NCI-H1092 (cell line): Measurements from ENCODE around the gene TRIP6.

Source experiments
- DNase-seq: peaks from one replicate; lab custom pipeline; 2025; lab: John Stamatoyannopoulos, UW

TRIP6 gene

DNA sequence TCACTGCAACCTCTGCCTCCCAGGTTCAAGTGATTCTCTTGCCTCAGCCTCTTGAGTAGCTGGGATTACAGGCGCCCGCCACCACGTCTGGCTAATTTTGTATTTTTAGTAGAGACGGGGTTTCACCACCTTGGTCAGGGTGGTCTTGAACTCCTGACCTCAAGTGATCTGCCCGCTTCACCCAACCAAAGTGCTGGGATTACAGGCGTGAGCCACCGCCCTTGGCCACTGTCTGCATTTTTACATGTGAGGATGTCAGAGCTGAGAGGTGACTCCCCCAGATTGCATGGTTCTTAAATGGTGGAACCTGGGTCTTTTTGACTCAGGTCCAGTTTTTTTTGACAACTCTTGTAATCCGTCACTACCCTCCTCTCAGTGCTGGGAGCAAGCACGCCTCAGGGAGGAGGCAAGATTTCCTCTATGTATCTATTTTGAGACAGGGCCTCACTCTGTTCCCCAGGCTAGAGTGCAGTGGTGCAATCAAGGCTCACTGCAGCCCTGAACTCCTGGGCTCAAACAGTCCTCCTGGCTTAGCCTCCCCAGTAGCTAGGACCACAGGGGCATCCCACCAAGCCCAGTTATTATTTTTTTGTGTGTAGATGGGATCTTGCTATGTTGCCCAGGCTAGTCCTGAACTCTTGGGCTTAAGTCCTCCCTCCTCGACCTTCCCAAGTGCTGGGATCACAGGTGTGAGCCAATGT, 6.6 kb downstream of the TRIP6 start:
- no peak for DNase-seq

DNA sequence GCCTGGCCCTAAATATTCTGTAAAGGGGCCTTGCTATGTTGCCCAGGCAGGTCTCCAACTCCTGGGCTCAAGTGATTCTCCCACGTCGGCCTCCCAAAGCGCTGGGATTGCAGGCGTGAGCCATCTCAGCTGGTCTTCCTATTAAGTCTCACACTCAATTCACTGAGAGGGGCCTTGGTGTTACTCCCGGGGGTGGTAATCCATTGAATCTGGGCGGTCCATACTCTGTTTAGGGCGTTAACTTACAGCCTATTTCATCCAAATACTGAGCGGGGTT, 7.1 kb downstream of the TRIP6 start:
- no peak for DNase-seq

DNA sequence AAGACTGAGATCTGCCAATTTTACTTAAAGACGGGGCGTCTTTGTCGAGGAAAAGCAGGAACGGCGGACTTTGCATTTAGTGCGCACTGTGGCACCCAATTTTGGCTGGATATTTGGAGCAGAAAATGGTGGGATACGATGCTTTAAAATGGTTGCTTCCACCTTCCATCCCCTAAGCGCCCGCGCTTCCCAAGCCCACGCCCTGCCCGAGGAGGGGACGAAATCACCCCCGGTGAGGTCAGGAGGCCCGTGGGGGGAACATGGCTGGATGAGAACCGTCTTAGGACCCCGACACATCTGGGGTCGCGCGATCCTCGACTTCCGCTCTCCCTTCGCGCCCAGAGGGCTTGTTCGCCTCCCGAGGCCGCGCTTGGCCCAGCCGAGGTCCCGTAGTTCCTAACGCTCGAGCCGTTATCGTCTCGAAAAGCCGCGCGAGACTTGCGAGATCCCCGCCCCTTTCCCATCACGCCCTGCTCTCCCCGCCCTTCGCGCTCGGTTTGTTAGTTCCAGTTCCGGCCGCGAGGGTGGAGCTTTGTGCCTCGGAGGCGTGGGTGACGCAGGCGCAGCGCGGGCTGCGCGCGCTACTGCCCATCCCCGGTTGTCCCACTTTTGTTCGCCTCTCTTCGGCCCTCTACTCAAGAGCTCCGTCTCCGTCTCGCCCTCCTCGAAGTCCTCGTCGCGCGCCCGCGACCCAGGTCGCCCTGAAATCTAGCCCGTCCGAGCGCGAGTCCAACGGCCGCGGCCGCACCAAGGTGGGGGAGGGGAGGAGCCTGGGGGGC, 7.6 kb downstream of the TRIP6 start, which contains the start of gene SRRT:
Gene SRRT, plus strand, starts transcription at position 527 of the 779 bp plus-strand sequence. CDS start 488 bp downstream, outside the sequence.
- DNase-seq, result peak; percentile 100

DNA sequence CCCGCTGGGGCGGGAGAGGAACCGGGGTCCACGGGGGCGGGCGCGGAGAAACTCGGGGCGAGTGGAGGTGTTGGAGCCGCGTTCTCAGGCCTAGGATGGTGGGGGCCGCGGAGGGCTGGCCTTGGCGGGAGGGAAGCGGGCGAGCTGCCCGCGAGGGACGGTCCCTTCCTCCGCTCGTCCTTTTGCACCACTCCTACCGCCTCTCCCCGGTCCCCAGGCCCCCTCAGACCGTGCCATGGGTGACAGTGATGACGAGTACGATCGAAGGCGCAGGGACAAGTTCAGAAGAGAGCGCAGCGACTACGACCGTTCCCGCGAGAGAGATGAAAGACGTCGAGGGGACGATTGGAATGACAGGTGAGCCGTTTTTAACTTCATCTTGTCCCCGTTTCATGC, 8.2 kb downstream of the TRIP6 start:
- DNase-seq, result peak; percentile 29

DNA sequence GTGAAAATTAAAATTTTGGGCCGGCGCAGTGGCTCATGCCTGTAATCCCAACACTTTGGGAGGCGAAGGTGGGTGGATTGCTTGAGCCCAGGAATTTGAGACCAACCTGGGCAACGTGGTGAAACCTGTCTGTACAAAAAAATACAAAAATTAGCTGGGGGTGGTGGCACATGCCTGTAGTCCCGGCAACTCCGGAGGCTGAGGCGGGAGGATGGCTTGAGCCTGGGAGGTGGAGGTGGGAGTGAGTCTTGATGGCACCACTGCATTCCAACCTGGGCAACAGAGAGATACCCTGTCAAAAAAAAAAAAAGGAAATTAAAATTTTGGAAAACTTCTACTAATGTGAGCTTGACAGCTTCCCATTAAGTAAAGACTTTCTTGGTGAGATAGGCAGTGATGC, 10.8 kb downstream of the TRIP6 start:
- no peak for DNase-seq

DNA sequence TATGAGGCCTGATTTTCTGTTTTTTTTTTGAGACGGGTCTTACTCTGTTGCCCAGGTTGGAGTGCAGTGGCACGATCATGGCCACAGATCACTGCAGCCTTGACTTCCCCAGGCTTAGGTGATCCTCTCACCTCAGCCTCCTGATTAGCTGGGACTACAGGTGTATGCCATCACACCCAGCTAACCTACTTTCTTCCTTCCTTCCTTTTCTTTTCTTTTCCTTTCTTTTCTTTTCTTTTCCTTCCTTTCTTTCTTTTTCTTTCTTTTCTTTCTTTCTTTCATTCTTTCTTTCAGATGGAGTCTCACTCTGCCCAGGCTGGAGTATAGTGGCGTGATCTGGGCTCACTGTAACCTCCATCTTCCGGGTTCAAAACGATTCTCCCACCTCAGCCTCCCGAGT, 11.5 kb downstream of the TRIP6 start:
- no peak for DNase-seq

DNA sequence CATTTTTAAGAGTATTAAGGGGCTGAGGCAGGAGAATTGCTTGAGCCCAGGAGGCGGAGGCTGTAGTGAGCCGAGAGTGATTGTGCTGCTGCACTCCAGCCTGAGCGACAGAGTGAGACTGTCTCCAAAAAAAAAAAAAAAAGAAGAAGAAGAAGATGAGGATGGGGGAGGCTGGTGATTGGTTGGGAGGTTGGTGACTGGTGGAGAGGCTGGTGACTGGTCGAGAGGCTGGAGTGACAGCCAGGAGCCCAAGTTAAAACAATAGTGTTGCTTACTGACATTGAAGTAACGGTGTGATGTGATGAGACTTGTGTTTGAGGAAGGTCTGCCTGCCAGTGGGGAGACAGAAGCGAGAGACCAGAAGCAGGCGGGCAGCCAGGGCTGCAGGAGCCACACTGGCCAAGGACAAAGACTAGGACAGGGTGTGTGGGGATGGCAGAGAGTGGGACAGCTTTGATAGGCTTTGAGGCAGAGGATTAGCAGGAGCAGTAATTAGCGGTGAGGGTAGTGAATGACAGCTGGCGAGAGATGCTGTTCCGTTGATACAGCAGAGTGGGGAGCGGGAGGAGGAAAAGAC, 12.6 kb downstream of the TRIP6 start:
- no peak for DNase-seq

DNA sequence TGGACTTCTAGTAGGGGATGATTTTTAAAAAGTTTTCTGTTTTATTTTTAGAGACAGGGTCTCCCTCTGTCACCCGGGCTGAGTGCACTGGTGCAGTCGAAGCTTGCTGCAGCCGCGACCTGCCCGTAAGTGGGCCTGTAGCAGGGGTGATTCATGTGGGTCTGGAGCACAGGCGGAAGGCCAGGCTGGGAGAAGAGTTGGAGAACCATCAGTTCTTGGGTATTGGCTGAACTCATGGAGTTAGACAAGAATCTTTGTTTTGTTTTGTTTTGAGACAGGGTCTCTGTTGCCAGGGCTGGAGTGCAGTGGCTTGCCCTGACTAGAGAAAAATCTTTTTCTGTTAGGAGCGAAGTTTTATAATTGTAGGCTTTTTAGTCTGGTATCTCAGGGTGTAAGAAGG, 13.5 kb downstream of the TRIP6 start:
- no peak for DNase-seq

DNA sequence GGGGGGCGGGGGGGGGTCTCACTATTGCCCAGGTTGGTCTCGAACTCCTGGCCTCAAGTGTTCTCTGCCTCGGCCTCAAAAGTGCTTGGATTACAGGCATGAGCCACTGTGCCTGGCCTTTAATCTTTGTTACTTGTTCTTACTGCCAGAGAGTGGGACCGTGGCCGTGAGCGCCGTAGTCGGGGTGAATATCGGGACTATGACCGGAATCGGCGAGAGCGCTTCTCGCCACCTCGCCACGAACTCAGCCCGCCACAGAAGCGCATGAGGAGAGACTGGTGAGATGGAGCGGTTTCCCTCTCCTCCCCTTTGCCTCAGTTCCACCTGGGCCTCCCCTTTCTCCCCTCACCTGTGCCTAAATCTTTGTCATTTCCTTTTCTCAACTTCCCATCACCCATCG, 13.9 kb downstream of the TRIP6 start:
- no peak for DNase-seq

DNA sequence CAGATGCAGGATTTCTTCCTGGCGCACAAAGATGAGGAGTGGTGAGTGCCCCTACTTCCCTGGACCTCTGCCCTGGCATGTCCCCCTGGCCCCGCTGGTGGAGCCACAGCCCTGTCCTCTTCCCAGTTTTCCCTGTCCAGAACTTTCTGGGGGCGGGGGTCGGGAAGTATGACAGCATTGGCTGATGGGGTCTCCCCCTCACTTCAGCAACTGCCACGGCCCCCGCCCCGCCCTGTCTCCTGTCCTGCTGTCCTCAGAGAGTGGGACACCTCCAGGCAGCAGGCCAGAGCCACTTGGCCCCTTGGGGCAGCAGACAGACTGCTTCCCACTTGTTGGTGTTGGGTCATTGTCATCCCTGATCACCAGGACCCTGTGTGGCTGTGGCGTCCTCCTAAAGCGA, 15.0 kb downstream of the TRIP6 start:
- DNase-seq, result no peak

DNA sequence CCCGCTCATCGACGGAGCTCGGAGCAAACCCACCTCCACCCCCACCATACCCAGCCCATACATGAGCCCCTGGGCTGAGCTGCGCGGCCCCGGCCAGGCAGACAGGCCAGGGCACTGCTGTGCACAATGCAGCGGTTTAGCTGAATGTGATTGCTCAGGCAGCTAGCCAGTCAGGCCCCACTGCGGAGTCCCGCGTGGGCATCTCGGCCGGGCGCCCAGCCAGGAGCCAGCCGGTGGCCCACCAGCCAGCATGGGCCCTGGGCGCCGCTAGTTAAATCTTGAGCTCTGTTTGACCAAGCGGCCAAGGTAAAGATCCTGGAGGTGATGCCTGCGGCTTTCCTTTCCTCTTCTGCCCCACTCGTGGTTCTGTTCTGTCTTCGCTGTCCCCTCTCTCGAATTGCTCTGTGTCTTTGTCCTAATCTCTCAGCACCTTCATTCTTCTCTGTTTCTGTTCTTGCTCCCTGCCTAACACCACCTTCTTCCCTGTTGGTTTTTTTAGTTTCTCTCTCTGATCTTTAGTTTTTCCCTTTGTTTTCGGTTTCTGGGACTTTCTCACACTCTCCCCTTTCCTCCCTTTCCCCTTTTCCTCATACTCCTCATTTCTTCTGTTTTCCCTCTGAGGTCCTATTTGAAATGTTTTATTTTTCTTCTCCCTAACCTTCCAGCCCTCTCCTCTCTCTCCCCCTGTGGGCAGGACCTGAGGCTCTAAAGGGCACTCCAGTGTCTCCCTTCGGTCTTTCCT, 15.8 kb downstream of the TRIP6 start:
- no peak for DNase-seq

DNA sequence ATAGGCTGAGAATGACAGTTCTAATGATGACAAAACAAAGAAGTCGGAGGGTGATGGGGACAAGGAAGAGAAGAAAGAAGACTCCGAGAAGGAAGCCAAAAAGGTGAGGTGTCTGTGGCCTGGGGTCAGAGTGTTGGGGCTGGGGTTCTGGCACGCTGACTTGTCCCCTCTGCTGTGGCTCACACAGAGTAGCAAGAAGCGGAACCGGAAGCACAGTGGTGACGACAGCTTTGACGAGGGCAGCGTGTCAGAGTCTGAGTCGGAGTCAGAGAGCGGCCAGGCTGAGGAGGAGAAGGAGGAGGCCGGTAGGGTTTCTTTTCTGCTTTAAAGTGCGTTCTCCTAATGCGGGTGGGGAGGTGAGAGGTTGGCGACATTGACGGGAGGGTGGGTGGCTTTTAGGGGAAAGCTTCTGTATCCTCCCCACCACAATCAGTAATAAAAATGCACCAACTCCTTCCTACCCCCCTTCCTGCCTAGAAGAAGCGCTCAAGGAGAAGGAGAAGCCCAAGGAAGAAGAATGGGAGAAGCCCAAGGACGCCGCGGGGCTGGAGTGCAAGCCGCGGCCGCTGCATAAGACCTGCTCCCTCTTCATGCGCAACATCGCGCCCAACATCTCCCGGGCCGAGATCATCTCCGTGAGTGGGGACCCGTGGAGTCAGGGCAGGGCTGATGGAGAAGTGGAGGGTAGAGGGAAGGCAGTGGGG, 17.7 kb downstream of the TRIP6 start:
- DNase-seq, result no peak

DNA sequence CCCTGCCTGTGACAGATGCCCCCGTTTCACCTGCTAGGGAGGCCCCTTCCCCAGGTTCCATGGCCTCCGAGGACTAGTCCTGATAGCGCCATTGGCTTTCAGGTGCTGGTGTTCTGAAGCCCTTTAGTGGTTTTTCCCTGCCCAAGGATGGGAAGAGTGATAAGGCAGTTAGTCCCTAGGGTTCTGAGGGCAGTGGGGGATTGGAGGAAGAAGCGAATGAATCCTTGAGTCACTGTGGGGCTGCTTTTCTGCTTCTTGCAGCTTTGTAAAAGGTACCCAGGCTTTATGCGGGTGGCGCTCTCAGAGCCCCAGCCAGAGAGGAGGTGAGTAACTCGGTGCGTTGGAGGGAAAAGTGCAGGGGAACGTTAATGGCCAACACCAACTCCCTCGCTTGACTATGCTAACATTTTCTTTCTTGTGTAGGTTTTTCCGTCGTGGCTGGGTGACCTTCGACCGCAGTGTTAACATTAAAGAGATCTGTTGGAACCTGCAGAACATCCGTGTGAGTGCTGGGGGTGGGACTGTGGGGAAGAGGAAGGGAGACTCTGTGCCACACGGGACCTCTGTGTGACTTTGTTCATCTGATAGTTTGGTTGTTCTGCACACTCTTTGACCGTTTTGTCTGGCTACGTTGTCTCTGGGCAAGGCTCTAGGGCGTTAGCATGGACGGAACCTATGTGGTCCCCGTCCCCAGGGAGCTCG, 18.4 kb downstream of the TRIP6 start:
- DNase-seq, result no peak

DNA sequence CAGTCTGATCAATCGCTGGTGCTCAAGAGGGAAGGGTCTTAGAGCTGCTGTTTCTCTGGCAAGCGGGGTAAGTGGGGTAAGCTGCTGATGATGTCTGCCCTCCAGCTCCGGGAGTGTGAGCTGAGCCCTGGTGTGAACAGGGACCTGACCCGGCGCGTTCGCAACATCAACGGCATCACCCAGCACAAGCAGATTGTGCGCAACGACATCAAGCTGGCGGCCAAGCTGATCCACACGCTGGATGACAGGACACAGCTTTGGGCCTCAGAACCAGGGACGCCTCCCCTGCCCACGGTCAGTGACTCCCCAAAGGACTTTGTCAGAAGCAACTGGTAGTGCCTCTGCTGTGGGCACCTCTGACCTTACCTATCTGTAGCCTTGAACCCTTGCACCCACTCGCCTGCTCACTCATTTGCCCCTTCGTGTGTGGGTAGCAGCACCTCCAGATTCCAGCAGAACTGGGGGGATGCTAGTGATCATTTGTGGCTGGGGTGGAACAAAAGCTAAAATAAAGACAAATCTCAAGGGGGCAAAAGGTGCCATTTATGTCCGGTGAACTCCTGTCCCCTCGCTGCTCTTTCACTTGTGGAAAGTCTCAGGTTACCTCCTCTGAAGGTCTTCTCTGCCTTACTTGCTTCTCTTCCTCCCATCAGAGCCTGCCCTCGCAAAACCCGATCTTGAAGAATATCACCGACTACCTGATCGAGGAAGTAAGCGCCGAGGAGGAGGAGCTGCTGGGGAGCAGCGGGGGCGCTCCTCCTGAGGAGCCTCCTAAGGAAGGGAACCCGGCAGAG, 19.2 kb downstream of the TRIP6 start:
- no peak for DNase-seq

DNA sequence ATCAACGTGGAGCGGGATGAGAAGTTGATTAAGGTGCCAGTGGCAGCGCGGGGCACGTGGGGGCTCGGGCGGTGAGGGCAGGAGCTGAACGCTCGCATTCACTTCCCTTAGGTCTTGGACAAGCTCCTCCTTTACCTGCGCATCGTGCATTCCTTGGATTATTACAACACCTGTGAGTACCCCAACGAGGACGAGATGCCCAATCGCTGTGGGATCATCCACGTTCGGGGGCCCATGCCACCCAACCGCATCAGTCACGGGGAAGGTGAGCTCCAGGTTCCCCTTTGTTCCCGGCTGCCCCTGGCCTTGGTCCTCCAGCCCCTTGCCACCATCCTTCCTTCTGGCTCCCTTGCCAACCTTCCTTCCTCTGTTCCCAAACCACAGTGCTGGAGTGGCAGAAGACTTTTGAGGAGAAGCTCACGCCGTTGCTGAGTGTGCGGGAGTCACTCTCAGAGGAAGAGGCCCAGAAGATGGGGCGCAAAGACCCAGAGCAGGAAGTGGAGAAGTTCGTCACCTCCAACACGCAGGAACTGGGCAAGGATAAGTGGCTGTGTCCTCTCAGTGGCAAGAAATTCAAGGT, 19.8 kb downstream of the TRIP6 start:
- no peak for DNase-seq

DNA sequence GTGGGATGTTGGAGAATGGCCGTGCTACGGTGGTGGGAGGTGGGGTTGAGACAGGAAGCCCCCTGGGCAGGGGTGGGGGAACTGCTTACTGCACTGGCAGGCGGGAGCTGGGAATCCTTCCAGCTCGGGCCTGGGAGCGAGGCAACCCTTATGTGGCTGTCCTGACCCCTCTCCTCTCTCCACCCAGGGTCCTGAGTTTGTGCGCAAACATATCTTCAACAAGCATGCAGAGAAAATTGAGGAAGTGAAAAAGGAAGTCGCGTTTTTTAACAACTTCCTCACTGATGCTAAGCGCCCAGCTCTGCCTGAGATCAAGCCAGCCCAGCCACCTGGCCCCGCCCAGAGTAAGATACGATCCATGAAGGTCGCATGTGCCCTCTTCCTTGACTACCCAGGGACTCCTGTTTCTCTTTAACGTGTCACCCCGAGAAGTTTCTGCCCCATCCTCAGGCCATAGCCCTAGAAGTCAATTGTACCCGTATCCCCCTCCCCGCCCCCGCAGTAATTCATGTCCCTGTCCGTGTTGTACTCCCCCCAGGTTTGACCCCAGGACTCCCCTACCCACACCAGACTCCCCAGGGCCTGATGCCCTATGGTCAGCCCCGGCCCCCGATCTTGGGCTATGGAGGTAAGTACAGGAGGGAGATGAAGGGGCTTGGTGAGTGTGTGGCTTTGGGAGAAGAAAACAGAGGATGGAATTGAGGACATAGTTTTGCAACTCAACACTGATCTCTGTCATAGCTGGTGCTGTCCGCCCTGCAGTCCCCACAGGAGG, 20.5 kb downstream of the TRIP6 start:
- DNase-seq, result no peak

DNA sequence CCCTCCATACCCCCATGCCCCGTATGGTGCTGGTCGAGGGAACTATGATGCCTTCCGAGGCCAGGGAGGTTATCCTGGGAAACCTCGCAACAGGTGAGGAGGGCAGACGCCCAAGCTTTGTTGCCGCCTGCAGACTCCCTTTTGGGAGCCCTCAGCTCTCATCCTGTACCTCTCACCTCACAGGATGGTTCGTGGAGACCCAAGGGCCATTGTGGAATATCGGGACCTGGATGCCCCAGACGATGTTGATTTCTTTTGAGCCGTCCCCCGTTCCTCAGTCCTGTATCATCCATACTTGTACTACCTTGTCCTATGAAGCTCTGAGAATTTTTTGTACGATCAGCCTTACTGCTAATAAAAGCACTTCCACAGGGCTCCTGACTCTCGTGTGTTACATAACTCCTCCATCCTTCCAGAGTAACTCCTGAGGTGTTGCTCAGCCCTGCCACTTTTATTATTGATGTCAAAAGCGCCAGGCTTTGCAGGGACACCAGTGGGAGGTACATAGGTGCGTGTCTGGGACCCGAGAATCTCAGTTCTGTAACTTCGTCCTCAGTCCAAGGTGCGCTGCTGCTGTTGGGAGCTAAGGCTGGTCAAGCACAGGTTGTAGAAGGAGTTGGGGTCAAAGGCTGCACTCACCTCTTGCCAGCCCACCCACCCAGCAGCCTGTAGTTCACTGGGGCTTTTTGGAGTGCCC, 21.3 kb downstream of the TRIP6 start:
- DNase-seq, result no peak

DNA sequence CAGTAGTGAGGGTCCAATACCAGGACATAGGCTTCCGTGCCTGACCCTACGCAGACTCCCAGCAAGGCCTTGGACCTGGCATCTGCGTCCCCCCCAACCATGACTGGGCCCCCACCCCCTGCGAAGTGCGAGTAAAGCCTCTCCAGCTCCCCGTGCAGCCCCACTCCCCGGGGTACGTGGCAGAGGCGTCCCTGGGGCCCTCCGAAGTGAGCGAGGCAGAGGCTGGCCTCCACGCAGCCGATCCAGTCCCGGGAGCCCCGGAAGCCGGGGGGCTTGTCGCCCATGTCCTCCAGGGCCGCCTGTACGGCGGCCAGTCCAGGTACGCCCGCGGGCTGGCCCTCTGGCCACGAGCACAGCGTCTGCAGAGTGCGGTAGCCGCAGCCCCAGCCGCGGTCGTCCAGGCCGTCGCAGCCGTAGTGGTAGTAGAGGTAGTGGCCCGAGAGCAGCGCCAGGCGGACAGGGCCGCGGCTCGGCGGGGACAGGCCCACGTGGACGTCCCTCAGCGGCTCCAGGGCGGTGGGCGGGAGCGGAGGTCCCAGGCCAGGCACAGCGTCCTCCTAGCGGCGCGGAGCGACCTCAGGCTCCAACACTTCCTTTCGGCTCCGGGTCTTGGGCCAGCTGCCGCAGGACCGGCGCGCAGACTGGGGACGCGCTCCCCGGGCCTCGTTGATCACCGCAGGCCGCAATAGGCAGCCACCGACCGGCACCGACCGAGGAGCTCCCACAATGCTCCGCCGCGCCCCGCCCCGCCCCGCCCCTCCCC, 22.0 kb downstream of the TRIP6 start, which contains the start of gene UFSP1:
Gene UFSP1, minus strand, starts transcription at position 728 of the 763 bp plus-strand sequence. Its CDS starts 444 bp downstream, at position 284.
- no peak for DNase-seq
